Lower leg skin (tissue), 3 donors: ENCODE data around the gene SCML2.

Experiments used
- CTCF ChIP-seq, 3 donors: fragments of 450-650 bp; IDR thresholded peaks; one replicate each; pipeline ENCODE4 v1.5.1; 2016; ENCODE audit warnings: antibody characterized with exemption in 3 of 3, mild to moderate bottlenecking in 3 of 3, moderate library complexity in 2 of 3
- POLR2A ChIP-seq, 2 donors: fragments of 450-650 bp; IDR thresholded peaks; one replicate each; pipeline ENCODE4 v1.6.1; 2016 to 2017; ENCODE audit warnings: antibody characterized with exemption in 2 of 2, mild to moderate bottlenecking in 1 of 2, moderate library complexity in 1 of 2

- TF ChIP-seq CTCF (IDR thresholded peaks at IDR 0.05) (no peak), POLR2A (IDR thresholded peaks at IDR 0.05) (no peak)
These were observed 65.8 kb downstream of the SCML2 start for GRCh38 chrX:18288716-18289115.
